Pancreas (tissue), 10 donors: ENCODE measurements around the gene CRLF1. TPM values are rescaled to one million over a fixed set of nuclear protein-coding genes. Genes with fewer than 3 reads are reported as not detected.

Experiments
- ATAC-seq, 4 donors: fragments of 200-7000 bp; cut with Tn5 transposase; one replicate each; pipeline versions ENCODE4 v1.8.0 to v1.9.1; 2020; ENCODE audit warnings: mild to moderate bottlenecking in 4 of 4, moderate library complexity in 4 of 4
- DNase-seq, 6 donors: peaks; one replicate each; pipeline ENCODE4 v3.0.0-alpha.2; 2020
- FAIRE-seq: peaks from 2 replicates; lab custom pipeline; 2012; peaks lifted over from hg19 to GRCh38; lab: Jason Lieb, UNC
- H3K27ac ChIP-seq, 4 donors: fragments of 200-600 bp; sonication (generic); 1 replicate in 3 of 4; 2 replicates in 1 of 4; pipeline versions ENCODE4 v1.5.0 to v1.8.0; 2020
- H3K27me3 ChIP-seq, 4 donors: fragments of 200-600 bp; one replicate each; pipeline ENCODE4 v1.8.0; 2021
- H3K36me3 ChIP-seq, 3 donors: fragments of 200-600 bp; sonication (generic) in 1 of 3; one replicate each; pipeline versions ENCODE4 v1.5.0 to v1.8.0; 2020 to 2021
- H3K4me1 ChIP-seq, 3 donors: fragments of 200-600 bp; one replicate each; pipeline ENCODE4 v1.8.0; 2021
- H3K4me3 ChIP-seq, 4 donors: fragments of 200-600 bp; sonication (generic) in 2 of 4; one replicate each; pipeline versions ENCODE4 v1.5.0 to v1.8.0; 2020 to 2021
- H3K9me3 ChIP-seq, 4 donors: fragments of 200-600 bp; one replicate each; pipeline ENCODE4 v1.8.0; 2021
- WGBS, 2 donors: extraction: QIAGEN DNeasy Blood & Tissue Kit; methylation state at CpG; one replicate each; pipeline ENCODE4 v1.1.7; 2013; 5-methylcytosine and 5-hydroxymethylcytosine counted together
- intact Hi-C, 3 donors: fragments of 100-400 bp; cut with DNase I; formaldehyde crosslinking; loops; one replicate each; pipeline versions ENCODE4 v1.11.1 to v1.14.2; 2022
- polyA plus RNA-seq, 2 donors: library from polyadenylated mRNA; stranded (reverse); fragments of 200-250 nt; gene quantifications; one replicate each; pipeline ENCODE4 v1.2.3, GENCODE V29; 2013
- total RNA-seq, 6 donors: library from RNA; stranded (reverse); fragmentation: NEBNext Ultra II Directional in 4 of 6; extraction: Animal tissue kit (Norgen Biotek cat#: 25700) in 4 of 6; gene quantifications; one replicate each; pipeline versions ENCODE4 v1.2.1 to v1.2.4, GENCODE V29; 2021 to 2023
- TF ChIP-seq, protein P1 (sequence below), 4 donors: fragments of 200-600 bp; sonication (generic) in 3 of 4; IDR thresholded peaks; one replicate each; pipeline versions ENCODE4 v1.5.0 to v1.8.0; 2021; ENCODE audit warnings: antibody characterized with exemption in 4 of 4
- donor health status: healthy with polysubstance abuse.
- donor health status: DM: no; HTN: no; CAD: no; lungs with moderate emphysema.
- donor health status: DM: no; HTN: no; CAD: no.
- donor health status: control.
- donor health status: control.
- donor health status: Bipolar disorder and iron deficiency.
- donor health status: DM: yes; HTN: yes; CAD: no.
- donor health status: DM: no; HTN: no; CAD: no.
- donor health status: DM: no; HTN: no; CAD: no.
- donor health status: DM: yes; HTN: yes; CAD: no.

The CRLF1 gene
- total and polyA plus RNA-seq, 8 donors: 0.87 to 20.3 (median 6.1) TPM

DNA sequence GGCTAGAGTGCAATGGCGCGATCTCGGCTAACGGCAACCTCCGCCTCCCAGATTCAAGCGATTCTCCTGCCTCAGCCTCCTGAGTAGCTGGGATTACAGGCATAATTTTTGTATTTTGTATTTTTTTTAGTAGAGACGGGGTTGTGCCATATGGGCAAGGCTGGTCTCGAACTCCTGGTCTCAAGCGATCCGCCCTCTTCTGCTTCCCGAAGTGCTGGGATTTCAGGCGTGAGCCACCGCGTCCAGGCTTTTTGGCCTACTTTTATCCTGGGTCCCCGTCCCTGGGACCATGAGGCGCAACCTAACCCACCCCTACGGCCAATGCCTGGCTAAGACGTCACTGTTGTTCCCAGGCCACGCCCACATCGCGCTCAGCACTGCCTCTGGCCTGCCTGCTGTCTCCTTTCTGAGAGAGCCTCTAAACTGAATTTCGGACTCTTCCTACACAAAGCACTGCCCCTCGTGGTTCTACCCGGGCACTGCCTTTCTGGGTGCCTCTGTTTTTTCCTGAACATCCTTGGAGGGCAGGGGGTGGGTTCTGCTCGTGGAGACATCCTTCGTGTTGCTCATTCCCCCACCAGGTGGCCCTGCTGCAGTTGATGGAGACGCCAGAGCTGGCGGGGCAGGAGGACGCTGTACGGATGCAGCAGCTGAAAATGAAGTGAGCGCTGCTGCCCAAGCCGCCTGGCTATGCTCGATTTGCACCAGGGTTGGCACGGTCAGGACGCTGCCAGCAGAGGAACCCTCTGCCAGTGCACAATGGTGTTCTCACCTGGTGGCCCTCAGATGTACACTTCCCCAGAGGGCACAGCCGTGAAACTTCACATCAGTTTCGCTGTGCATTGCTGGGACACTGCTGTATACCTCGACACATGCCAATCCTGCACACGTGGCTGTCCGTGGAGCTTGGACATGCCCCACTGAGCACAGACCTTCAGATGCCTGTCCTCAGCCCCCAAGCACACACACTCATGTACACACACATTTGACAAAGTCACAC is 16.0 kb downstream of the CRLF1 start:
- FAIRE-seq: no peak
- Histone ChIP-seq H3K4me3 (no peak overlapping the region), H3K9me3 (no peaks in the 10 kb centered on the region), H3K4me1 (peaks cover 5 to 14% (median 8%) of the 10 kb centered on the region in 3 donors), H3K36me3 (peaks cover 0 to 6% (median 0%) of the 10 kb centered on the region in 3 donors), H3K27ac (no peak overlapping the region), H3K27me3 (no peaks in the 10 kb centered on the region)
- WGBS, 2 donors: 86 to 88% methylated on average over 40 of the region's 40 CpGs
- TF ChIP-seq, protein P1, sequence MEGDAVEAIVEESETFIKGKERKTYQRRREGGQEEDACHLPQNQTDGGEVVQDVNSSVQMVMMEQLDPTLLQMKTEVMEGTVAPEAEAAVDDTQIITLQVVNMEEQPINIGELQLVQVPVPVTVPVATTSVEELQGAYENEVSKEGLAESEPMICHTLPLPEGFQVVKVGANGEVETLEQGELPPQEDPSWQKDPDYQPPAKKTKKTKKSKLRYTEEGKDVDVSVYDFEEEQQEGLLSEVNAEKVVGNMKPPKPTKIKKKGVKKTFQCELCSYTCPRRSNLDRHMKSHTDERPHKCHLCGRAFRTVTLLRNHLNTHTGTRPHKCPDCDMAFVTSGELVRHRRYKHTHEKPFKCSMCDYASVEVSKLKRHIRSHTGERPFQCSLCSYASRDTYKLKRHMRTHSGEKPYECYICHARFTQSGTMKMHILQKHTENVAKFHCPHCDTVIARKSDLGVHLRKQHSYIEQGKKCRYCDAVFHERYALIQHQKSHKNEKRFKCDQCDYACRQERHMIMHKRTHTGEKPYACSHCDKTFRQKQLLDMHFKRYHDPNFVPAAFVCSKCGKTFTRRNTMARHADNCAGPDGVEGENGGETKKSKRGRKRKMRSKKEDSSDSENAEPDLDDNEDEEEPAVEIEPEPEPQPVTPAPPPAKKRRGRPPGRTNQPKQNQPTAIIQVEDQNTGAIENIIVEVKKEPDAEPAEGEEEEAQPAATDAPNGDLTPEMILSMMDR (IDR thresholded peaks at IDR 0.05): no peak
- intact Hi-C loops: no loop called here
- DNase-seq: peak in 1 of 6 donors; percentile 64
- no peak for ATAC-seq

DNA sequence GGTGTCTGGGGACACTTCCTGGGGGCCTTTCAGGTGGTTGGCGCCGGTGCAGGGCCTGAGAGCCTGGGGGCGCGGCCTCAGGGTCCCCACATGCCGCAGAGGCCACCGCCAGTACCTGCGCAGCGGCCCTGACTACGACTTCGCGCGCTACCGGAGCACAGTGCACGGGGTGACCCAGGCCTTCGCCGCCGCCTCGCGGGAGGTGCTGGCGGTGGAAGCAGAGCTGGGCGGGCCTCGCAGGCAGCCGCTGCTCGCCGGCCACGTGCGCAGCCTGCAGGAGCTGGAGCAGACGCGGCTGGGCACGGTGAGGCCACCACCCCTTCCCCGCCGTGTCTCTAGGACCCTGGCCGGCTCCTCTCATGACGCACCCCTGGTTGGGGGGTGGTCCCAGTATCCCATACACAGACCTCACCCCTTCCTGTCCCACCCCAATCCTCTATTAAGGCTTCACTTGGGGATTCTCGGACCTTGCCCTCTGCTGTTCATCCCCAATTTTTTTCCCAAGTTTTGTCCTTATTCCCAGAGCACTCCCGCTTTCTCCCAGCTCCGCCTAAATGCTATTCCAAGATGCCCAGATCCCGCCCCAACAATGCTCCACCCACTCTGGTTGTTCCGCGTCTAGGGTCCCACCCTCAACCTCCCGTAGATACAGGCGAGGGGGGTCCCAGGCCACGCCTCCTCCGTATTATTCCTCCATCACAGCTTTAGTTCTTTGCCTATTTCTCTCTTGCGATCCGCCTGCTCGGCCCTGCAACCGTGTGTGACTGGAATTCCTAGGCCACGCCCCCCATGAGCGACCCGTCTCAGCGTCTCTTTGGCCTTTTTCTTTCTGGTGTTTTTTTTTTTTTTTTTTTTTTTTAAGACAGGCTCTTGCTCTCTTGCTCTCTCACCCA is 17.0 kb downstream of the CRLF1 start:
- Histone ChIP-seq H3K9me3 (no peaks in the 10 kb centered on the region), H3K4me3 (peak overlapping the region; percentile 69 to 99 (median 85)), H3K36me3 (peaks cover 0 to 6% (median 0%) of the 10 kb centered on the region in 3 donors), H3K27ac (peak overlapping the region; percentile 76 to 90 (median 84)), H3K4me1 (peaks cover 3 to 9% (median 5%) of the 10 kb centered on the region in 3 donors), H3K27me3 (no peaks in the 10 kb centered on the region)
- TF ChIP-seq, protein P1 (IDR thresholded peaks at IDR 0.05): peak in 1 of 4 donors; percentile 4
- intact Hi-C loops: no loop called here
- 22 to 24% methylated on average over 44 to 52 of the region's 52 CpGs for WGBS, 2 donors
- DNase-seq (peak; percentile 51 to 90 (median 72)), ATAC-seq (peak; percentile 72 to 79 (median 74)), FAIRE-seq (no peak)

DNA sequence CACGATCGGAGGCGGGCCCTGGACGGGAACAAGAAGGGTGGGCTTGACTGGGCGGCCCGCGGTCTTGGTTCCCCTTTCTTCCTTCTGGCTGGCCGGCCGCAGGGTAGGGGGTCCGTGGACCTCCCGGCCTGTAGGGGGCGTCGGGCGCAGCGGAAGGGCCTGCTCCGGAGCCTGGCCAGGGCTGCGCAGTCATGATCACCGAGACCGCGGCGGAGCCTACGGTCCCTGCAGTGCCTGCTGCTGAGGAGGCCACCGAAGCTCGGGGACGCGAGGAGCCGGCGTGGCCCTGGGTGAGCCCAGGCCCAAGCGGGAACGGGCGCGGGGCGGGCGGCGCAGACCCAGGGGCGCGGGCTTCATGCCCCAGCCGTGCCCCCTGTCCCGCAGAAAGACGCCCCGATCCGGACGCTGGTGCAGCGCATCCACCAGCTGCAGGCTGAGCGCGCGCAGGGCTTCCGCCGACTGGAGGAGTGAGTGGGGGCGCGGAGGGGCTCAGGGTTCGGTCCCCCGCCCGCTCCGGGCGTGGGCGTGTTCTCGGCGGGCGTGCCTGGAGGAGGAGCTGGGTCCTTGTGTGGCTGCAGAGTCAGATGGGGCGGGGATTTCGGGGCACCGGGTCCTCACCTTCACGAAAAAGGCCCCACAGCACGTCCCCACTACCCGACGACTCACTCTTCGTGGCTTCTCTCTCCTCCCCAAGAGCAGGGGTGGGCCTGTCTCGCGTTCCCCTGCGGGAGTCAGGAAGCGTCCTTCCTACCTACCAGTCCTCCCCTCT is 17.8 kb downstream of the CRLF1 start, which contains the start of gene REX1BD:
REX1BD (plus strand) TSS at position 188 of the 769 bp plus-strand sequence; CDS start at position 192, 4 bp downstream.
- 0 to 1% methylated on average over 58 to 72 of the region's 72 CpGs for WGBS, 2 donors
- ATAC-seq (peak; percentile 89 to 94 (median 93)), DNase-seq (peak; percentile 75 to 95 (median 85)), FAIRE-seq (no peak)
- Histone ChIP-seq H3K4me1 (peaks cover 0 to 6% (median 5%) of the 10 kb centered on the region in 3 donors), H3K27ac (peak within 1 kb of the TSS; percentile 76 to 90 (median 84)), H3K27me3 (no peaks in the 10 kb centered on the region), H3K4me3 (peak within 1 kb of the TSS; percentile 69 to 99 (median 85)), H3K36me3 (peaks cover 0 to 6% (median 0%) of the 10 kb centered on the region in 3 donors), H3K9me3 (no peaks in the 10 kb centered on the region)
- TF ChIP-seq, protein P1 (IDR thresholded peaks at IDR 0.05): peak; percentile 73 to 91 (median 81)
- intact Hi-C loops: no loop called here

DNA sequence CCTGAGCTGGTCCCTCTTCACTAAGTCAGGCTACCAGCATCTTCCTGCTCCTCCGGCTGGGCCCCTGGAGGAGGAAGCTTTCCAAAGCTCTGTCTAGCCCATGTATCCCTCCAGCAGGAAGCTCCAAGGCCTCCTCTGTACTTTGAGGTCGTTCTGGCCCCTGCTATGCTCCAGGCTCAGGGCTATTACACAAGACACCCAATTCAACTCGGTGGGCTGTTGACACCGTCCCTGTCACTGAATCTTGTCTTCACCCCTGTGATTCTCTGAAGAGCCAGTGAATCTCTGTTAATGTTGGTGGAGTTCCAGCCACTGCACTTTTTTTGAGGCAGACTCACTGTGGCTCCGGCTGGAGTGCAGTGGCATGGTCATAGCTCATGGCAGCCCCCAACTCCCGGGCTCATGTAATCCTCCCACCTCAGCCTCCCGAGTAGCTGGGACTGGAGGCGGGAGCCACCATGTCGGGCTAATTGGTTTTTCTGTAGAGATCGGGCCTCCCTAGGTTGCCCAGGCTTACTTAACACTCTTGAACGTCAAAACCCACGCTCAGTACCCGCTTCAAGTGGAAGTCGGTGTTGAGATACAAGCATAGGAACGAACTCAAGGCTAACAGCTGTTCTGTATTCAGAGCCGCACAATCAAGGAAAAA is 18.5 kb downstream of the CRLF1 start:
- intact Hi-C loops: no loop called here
- TF ChIP-seq, protein P1 (IDR thresholded peaks at IDR 0.05): no peak
- Histone ChIP-seq H3K36me3 (peaks cover 0 to 6% (median 0%) of the 10 kb centered on the region in 3 donors), H3K27ac (peak overlapping the region; percentile 76 to 90 (median 84)), H3K27me3 (no peaks in the 10 kb centered on the region), H3K9me3 (no peaks in the 10 kb centered on the region), H3K4me1 (peaks cover 0 to 6% (median 5%) of the 10 kb centered on the region in 3 donors), H3K4me3 (peak overlapping the region; percentile 69 to 99 (median 85))
- ATAC-seq: peak in 1 of 4 donors; percentile 23
- WGBS, 2 donors: 35 to 37% methylated on average over 16 of the region's 16 CpGs
- peak in 1 of 6 donors; percentile 30 for DNase-seq
- no peak for FAIRE-seq
